ENCODE data around the gene RAB31. TPM values are rescaled to one million over a fixed set of nuclear protein-coding genes. Genes with fewer than 3 reads are reported as not detected.

Gene RAB31
- total and polyA plus RNA-seq, 2 of the 13 experiments (the other 11 are each of a cell fraction or from before 2014, with no cell fraction given) = 1.1 to 1.7 TPM

GRCh38 chr18:9726175-9726574, 18.1 kb downstream of the RAB31 start:
- no peaks in the 10 kb centered on the region for H3K4me1 ChIP-seq (ENCODE audit: insufficient read depth, low read length)
- no peak overlapping the region for H3K4me3 ChIP-seq (replicated peaks in 1 of 3; ENCODE audit: insufficient read depth in 1 of 3, low read depth in 2 of 3, low read length in 3 of 3)
- in situ Hi-C loops (cut with HindIII; ENCODE audit: extremely low pct_ligation_motif_present, low pct_unique_long_range_greater_than_20kb) = no loop called here
- POLR2A ChIA-PET = no interaction called here
- H3K79me2 ChIP-seq (ENCODE audit: insufficient read depth, low read length) = no peaks in the 10 kb centered on the region
- WGBS (ENCODE audit: low lambda C conversion rate) = 25% methylated on average over 1 of the region's 5 CpGs
- DNase-seq (ENCODE audit: low spot score) = no peak
- intact Hi-C loops (cut with micrococcal nuclease; ENCODE audit: unreplicated experiment) = no loop called here
- CTCF ChIA-PET (ENCODE audit: low intra/inter-chr PET ratio, low total read pairs) = no interaction called here
- no peaks in the 10 kb centered on the region for H3K9me3 ChIP-seq (ENCODE audit: low read length)
- no peaks in the 10 kb centered on the region for H3K27me3 ChIP-seq (ENCODE audit: control insufficient read depth in 1 of 2, insufficient read depth in 2 of 2, low read length in 2 of 2)
- TF ChIP-seq RFX1 (IDR thresholded peaks at IDR 0.05) (no peak), SATB2 (CRISPR knock-in tag; IDR thresholded peaks at IDR 0.05) (no peak), BCLAF1 (IDR thresholded peaks at IDR 0.05) (no peak), HOXA7 (CRISPR knock-in tag; IDR thresholded peaks at IDR 0.05) (no peak), TFDP1 (CRISPR knock-in tag; IDR thresholded peaks at IDR 0.05; ENCODE audit: borderline replicate concordance) (no peak), TOE1 (CRISPR knock-in tag; IDR thresholded peaks at IDR 0.05) (no peak), PHF5A (CRISPR knock-in tag; IDR thresholded peaks at IDR 0.05; ENCODE audit: low read depth, unreplicated experiment) (no peak), ZNF775 (CRISPR knock-in tag; IDR thresholded peaks at IDR 0.05; ENCODE audit: borderline replicate concordance) (no peak), RBM39 (IDR thresholded peaks at IDR 0.05; ENCODE audit: low read depth, low read length, poor library complexity, severe bottlenecking) (no peak), CTCF (CRISPR knock-in tag; IDR thresholded peaks at IDR 0.05) (no peak)
- no peak for FAIRE-seq
- no peak overlapping the region for H3K9ac ChIP-seq (ENCODE audit: insufficient read depth, low read depth, low read length)
- H4K20me1 ChIP-seq (ENCODE audit: insufficient read depth, low read length) = no peaks in the 10 kb centered on the region
- H3K4me2 ChIP-seq (ENCODE audit: low read depth, low read length) = no peak overlapping the region
- ATAC-seq = no peak
- H3K27ac ChIP-seq (ENCODE audit: extremely low read length, insufficient read depth, low read length) = no peak overlapping the region
- no peak overlapping the region for H2AFZ ChIP-seq (ENCODE audit: low read length)
- H3K36me3 ChIP-seq (replicated peaks in 1 of 2; ENCODE audit: control insufficient read depth in 1 of 2, insufficient read depth in 2 of 2, low read length in 2 of 2) = no peaks in the 10 kb centered on the region
- no TSS peak for BruUV-seq (replicated peaks)
